ENCODE measurements around the gene PSME4. TPM values are rescaled to one million over a fixed set of nuclear protein-coding genes. Genes with fewer than 3 reads are reported as not detected.

Gene PSME4
- total RNA-seq, 1 experiment from 2014 or later: 63.2 TPM

- peak; percentile 53; the same call in 1 of the 2 replicates for ATAC-seq
- intact Hi-C loops (cut with micrococcal nuclease; ENCODE audit: unreplicated experiment): no loop called here
- Histone ChIP-seq H3K4me1 (ENCODE audit: control insufficient read depth, insufficient read depth, low read length) (peaks cover 7% of the 10 kb centered on the region; the same call in 1 of the 2 replicates), H3K27ac (ENCODE audit: low read length) (no peak overlapping the region), H3K4me3 (ENCODE audit: low read depth in 2 of 2, low read length in 2 of 2) (no peak overlapping the region), H3K27me3 (ENCODE audit: control insufficient read depth, insufficient read depth, low read length) (no peaks in the 10 kb centered on the region), H3K9me3 (ENCODE audit: control insufficient read depth, insufficient read depth, low read depth, low read length) (no peaks in the 10 kb centered on the region), H3K36me3 (ENCODE audit: control insufficient read depth, insufficient read depth, low read length) (no peaks in the 10 kb centered on the region)
- no TSS peak for BruUV-seq (replicated peaks)
- ChIA-PET CTCF (no interaction called here), POLR2A (no interaction called here)
- TF ChIP-seq CTCF (IDR thresholded peaks at IDR 0.05) (no peak), POLR2AphosphoS5 (IDR thresholded peaks at IDR 0.05; ENCODE audit: low read depth, low read length) (no peak), TCF7L2 (IDR thresholded peaks at IDR 0.05; ENCODE audit: low read depth, low read length) (no peak), SIN3A (IDR thresholded peaks at IDR 0.05; ENCODE audit: borderline replicate concordance, insufficient read depth, low read depth, low read length) (no peak), REST (IDR thresholded peaks at IDR 0.05; ENCODE audit: insufficient read depth in 1 of 2, low read depth in 2 of 2, low read length in 1 of 2) (no peak)
- DNase-seq (ENCODE audit: low read depth, low spot score): no peak
- in situ Hi-C loops (cut with HindIII; ENCODE audit: low pct_unique_long_range_greater_than_20kb, low sequenced_read_pairs): no loop called here
These were observed 18.5 kb upstream of the PSME4 start for GRCh38 chr2:53989210-53989862.

- Histone ChIP-seq H3K9me3 (ENCODE audit: control insufficient read depth, insufficient read depth, low read depth, low read length) (no peaks in the 10 kb centered on the region), H3K27me3 (ENCODE audit: control insufficient read depth, insufficient read depth, low read length) (no peaks in the 10 kb centered on the region), H3K4me1 (ENCODE audit: control insufficient read depth, insufficient read depth, low read length) (peaks cover 7% of the 10 kb centered on the region; the same call in 1 of the 2 replicates), H3K27ac (ENCODE audit: low read length) (no peak overlapping the region), H3K4me3 (ENCODE audit: low read depth in 2 of 2, low read length in 2 of 2) (no peak overlapping the region), H3K36me3 (ENCODE audit: control insufficient read depth, insufficient read depth, low read length) (no peaks in the 10 kb centered on the region)
- intact Hi-C loops (cut with micrococcal nuclease; ENCODE audit: unreplicated experiment): no loop called here
- no peak for DNase-seq (ENCODE audit: low read depth, low spot score)
- BruUV-seq (replicated peaks): no TSS peak
- POLR2A ChIA-PET: no interaction called here
- in situ Hi-C loops (cut with HindIII; ENCODE audit: low pct_unique_long_range_greater_than_20kb, low sequenced_read_pairs): no loop called here
- CTCF ChIA-PET: no interaction called here
- ATAC-seq: no peak
- TF ChIP-seq CTCF (IDR thresholded peaks at IDR 0.05) (no peak), SIN3A (IDR thresholded peaks at IDR 0.05; ENCODE audit: borderline replicate concordance, insufficient read depth, low read depth, low read length) (no peak), POLR2AphosphoS5 (IDR thresholded peaks at IDR 0.05; ENCODE audit: low read depth, low read length) (no peak), TCF7L2 (IDR thresholded peaks at IDR 0.05; ENCODE audit: low read depth, low read length) (no peak), REST (IDR thresholded peaks at IDR 0.05; ENCODE audit: insufficient read depth in 1 of 2, low read depth in 2 of 2, low read length in 1 of 2) (no peak)
These were observed 16.6 kb upstream of the PSME4 start for GRCh38 chr2:53987336-53987921.
